Adrenal gland (tissue), 5 donors: Measurements from ENCODE around the gene MAPK4.

Experiments
- POLR2A ChIP-seq, 2 donors: fragments of 450-650 bp; IDR thresholded peaks; one replicate each; pipeline ENCODE4 v1.6.1; 2017; ENCODE audit warnings: antibody characterized with exemption in 2 of 2, mild to moderate bottlenecking in 2 of 2, moderate library complexity in 1 of 2
- TF ChIP-seq, protein P1 (sequence below), 6 experiments: fragments of 450-650 bp in 4 of 6; fragments of 200-600 bp in 2 of 6; sonication (generic) in 1 of 6; IDR thresholded peaks; 1 replicate in 5 of 6; 2 replicates in 1 of 6; pipeline versions ENCODE4 v1.5.1 to v1.8.0; 2016 to 2021; ENCODE audit warnings: antibody characterized with exemption in 6 of 6, mild to moderate bottlenecking in 2 of 6, moderate library complexity in 1 of 6
- donor health status: DM: no; HTN: no; CAD: no.

DNA sequence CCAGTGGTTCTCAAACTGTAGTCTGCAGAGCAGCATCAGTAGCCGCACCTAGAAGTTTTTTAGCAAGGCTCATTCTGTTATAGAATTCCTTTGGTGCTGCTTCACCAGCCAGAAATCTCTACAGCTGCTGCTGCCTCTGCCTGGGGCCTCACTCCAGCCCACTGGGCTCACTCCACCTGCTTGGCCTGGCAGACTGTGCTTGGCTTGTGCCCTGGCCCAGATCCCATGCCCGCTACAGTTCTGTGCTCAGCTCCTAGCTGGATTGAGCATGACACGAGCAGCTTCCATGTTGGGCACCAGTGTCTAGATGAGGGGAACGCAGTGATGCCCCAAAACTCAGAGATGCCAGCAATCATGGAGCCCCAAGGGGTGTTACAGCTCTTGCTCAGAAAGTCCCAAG lies 22.6 kb downstream of the MAPK4 start:
- TF ChIP-seq, protein P1, sequence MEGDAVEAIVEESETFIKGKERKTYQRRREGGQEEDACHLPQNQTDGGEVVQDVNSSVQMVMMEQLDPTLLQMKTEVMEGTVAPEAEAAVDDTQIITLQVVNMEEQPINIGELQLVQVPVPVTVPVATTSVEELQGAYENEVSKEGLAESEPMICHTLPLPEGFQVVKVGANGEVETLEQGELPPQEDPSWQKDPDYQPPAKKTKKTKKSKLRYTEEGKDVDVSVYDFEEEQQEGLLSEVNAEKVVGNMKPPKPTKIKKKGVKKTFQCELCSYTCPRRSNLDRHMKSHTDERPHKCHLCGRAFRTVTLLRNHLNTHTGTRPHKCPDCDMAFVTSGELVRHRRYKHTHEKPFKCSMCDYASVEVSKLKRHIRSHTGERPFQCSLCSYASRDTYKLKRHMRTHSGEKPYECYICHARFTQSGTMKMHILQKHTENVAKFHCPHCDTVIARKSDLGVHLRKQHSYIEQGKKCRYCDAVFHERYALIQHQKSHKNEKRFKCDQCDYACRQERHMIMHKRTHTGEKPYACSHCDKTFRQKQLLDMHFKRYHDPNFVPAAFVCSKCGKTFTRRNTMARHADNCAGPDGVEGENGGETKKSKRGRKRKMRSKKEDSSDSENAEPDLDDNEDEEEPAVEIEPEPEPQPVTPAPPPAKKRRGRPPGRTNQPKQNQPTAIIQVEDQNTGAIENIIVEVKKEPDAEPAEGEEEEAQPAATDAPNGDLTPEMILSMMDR (IDR thresholded peaks at IDR 0.05): no peak
- TF ChIP-seq POLR2A (IDR thresholded peaks at IDR 0.05): no peak
